ENCODE measurements around the gene C20orf96. TPM values are rescaled to one million over a fixed set of nuclear protein-coding genes. Genes with fewer than 3 reads are reported as not detected.

C20orf96 gene
- total RNA-seq, 1 donor from 2014 or later = 0.79 TPM

DNA sequence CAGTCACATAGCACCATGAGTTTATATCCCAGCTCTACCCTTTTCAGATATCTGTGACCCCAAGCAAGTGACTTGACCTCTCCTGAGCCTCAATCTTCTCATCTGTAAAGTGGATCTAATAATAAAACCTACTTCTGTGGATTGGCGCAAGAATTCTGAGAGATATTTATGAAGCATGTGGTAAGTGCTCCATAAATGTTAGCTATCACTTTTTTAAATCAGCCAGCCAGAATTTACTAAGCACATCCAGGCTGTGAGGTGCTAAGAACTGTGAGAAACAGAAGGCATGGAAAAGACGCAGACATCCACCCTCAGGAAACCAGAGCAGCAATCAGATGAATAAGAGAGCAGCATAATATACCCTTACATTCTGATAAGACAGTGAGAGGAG is 862 bp downstream of the C20orf96 start:
- Histone ChIP-seq H3K4me3 (ENCODE audit: low read depth, low read length) (peak overlapping the region; percentile 49), H3K27me3 (ENCODE audit: control insufficient read depth, insufficient read depth, low read length) (no peaks in the 10 kb centered on the region), H3K36me3 (ENCODE audit: control insufficient read depth, insufficient read depth, low read length) (no peaks in the 10 kb centered on the region)
- FAIRE-seq (no peak), DNase-seq (ENCODE audit: low read depth) (no peak)
- TF ChIP-seq, protein P1, sequence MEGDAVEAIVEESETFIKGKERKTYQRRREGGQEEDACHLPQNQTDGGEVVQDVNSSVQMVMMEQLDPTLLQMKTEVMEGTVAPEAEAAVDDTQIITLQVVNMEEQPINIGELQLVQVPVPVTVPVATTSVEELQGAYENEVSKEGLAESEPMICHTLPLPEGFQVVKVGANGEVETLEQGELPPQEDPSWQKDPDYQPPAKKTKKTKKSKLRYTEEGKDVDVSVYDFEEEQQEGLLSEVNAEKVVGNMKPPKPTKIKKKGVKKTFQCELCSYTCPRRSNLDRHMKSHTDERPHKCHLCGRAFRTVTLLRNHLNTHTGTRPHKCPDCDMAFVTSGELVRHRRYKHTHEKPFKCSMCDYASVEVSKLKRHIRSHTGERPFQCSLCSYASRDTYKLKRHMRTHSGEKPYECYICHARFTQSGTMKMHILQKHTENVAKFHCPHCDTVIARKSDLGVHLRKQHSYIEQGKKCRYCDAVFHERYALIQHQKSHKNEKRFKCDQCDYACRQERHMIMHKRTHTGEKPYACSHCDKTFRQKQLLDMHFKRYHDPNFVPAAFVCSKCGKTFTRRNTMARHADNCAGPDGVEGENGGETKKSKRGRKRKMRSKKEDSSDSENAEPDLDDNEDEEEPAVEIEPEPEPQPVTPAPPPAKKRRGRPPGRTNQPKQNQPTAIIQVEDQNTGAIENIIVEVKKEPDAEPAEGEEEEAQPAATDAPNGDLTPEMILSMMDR (IDR thresholded peaks at IDR 0.05; ENCODE audit: insufficient read depth, low read length, severe bottlenecking) = no peak

DNA sequence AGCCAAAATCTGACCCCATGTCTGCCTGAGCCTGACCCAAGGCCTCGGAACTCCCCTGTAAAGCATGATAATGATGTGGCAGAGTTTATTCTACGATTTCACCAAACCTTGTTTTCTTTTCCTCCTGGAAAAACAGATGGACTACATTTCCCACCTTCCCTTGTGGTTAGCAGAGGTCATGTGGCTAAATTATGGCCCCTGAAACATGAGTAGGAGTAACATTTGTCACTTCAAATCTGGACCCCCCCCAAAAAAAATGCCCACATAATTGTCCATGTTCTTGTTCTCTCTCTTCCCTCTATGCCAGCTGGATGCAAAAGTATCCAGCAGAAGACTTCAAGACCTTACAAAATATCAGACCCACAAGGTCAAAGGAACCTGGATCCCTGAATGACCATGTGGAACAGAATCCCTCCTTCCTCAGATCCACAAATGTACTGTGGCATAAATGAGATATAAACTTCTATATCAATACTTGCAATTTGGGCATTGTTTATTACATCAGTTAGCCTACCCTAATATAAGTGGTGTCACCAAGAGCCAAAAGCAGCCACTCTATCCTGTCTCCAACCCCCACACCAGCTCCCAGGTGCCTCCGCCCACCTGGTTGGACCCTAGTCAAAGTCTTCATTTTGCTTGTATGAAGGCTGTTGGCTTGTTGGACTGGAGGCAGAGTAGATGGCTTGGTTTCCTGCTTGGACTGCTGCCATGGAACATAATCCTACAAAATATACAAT is 1.4 kb downstream of the C20orf96 start:
- H3K27me3 ChIP-seq (ENCODE audit: control insufficient read depth, insufficient read depth, low read length) = no peaks in the 10 kb centered on the region
- H3K4me3 ChIP-seq (ENCODE audit: low read depth, low read length) = no peak overlapping the region
- TF ChIP-seq, protein P1 (IDR thresholded peaks at IDR 0.05; ENCODE audit: insufficient read depth, low read length, severe bottlenecking) = no peak
- DNase-seq (ENCODE audit: low read depth) (no peak), FAIRE-seq (no peak)
- H3K36me3 ChIP-seq (ENCODE audit: control insufficient read depth, insufficient read depth, low read length) = no peaks in the 10 kb centered on the region

DNA sequence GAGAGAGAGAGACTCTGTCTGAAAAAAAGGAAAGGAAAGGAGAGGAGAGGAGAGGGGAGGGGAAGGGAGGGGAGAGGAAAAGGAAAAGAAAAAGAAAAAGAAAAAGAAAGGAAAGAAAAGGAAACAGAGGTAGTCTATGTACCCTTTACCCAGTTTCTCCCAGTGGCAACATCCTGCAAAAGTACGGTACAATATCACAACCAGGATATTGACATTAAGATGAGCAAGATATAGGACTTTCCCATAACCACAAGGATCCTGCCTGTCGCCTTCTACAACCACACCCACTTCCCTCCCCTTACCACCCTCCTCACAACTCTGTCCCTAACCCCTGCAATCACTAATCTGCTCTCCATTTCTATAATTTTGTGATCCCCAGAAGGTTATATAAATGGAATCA is 4.0 kb downstream of the C20orf96 start:
- FAIRE-seq (no peak), DNase-seq (ENCODE audit: low read depth) (no peak)
- Histone ChIP-seq H3K27me3 (ENCODE audit: control insufficient read depth, insufficient read depth, low read length) (no peaks in the 10 kb centered on the region), H3K4me3 (ENCODE audit: low read depth, low read length) (no peak overlapping the region), H3K36me3 (ENCODE audit: control insufficient read depth, insufficient read depth, low read length) (no peaks in the 10 kb centered on the region)
- TF ChIP-seq, protein P1 (IDR thresholded peaks at IDR 0.05; ENCODE audit: insufficient read depth, low read length, severe bottlenecking) = no peak

DNA sequence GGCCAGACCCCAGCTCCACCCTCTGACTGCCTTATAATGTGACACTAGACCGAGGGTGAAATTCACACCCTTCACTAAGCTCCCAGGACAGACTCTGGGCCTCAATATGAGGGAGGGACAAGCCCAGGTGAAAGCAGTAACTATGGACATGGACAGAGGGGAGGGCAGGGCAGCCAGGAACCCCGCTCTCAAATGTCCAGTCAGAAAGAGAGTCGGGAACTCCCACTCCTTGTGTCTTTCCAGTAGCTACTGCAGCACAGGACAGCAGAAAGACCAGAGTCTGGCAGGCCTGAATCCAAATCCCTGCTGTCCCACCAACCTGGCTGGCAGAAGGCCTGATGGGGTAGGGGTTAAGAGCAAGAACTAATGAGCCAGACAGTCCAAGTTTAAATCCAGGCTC is 6.4 kb downstream of the C20orf96 start:
- Histone ChIP-seq H3K27me3 (ENCODE audit: control insufficient read depth, insufficient read depth, low read length) (no peaks in the 10 kb centered on the region), H3K4me3 (ENCODE audit: low read depth, low read length) (no peak overlapping the region), H3K36me3 (ENCODE audit: control insufficient read depth, insufficient read depth, low read length) (no peaks in the 10 kb centered on the region)
- no peak for DNase-seq (ENCODE audit: low read depth)
- FAIRE-seq = no peak
- TF ChIP-seq, protein P1 (IDR thresholded peaks at IDR 0.05; ENCODE audit: insufficient read depth, low read length, severe bottlenecking) = no peak

DNA sequence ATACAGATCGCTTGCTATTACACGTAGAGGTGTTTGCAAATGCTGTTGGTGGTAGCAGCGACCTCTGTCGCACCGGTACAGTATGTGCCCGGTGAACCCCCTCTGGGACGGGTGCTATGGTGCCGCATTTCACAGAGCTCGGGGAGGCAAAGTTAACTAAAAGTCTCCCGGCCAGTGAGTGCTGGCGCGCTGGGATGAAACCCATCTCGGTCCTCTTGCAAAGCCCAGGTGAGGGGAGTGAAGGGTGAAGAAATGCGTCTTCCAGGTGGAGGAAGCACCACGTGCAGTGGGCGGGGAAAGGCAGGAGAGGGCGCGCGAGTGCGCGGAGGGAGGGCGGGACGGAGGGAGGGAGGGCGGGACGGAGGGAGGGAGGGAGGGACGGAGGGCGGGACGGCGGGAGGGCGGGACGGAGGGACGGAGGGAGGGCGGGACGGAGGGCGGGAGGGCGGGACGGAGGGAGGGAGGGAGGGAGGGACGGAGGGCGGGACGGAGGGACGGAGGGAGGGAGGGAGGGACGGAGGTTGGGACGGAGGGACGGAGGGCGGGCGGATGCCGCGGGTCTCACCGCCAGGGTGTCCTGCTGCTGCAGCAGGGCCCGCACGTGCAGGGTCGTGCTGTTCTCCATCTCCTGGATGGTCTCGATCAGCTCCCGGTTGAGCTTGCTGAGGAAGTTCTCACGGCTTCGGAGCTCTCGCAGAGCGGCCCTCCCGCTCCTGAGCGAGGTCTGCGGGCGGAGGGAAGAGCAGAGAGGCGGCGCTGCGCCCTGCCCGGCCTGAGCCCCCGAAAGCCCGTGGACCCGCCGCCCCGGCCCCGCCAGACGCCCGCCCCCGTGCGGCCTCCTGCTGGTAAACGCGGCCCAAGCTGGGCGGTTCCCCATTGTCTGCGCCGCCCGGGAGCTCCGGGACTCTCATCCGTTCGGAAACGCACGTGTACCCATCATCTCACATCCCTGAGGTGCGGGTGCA is 11.7 kb downstream of the C20orf96 start:
- no peak overlapping the region for H3K4me3 ChIP-seq (ENCODE audit: low read depth, low read length)
- FAIRE-seq = no peak

More for the DNA sequence above, 11.7 kb downstream of the C20orf96 start:
- TF ChIP-seq, protein P1 (IDR thresholded peaks at IDR 0.05; ENCODE audit: insufficient read depth, low read length, severe bottlenecking) = no peak
- DNase-seq (ENCODE audit: low read depth) = no peak
- no peaks in the 10 kb centered on the region for H3K36me3 ChIP-seq (ENCODE audit: control insufficient read depth, insufficient read depth, low read length)
- no peaks in the 10 kb centered on the region for H3K27me3 ChIP-seq (ENCODE audit: control insufficient read depth, insufficient read depth, low read length)
